K562 (cell line): Measurements from ENCODE around the gene ZNF564. TPM values are rescaled to one million over a fixed set of nuclear protein-coding genes. Genes with fewer than 3 reads are reported as not detected.

Experiments
- EP300 ChIP-seq: IDR thresholded peaks from 2 replicates; pipeline ENCODE4 v1.6.1; 2012; ENCODE audit warnings: low read length, improper control_type of control experiment
- HIVEP1 ChIP-seq: fragments of 250-450 bp; sonication (Bioruptor Pico); IDR thresholded peaks from 2 replicates; pipeline ENCODE4 v1.4.0; 2020; ENCODE audit warnings: mild to moderate bottlenecking
- MTF1 ChIP-seq: fragments of 250-450 bp; sonication (Bioruptor Pico); IDR thresholded peaks from 2 replicates; pipeline ENCODE4 v1.9.0; 2021; ENCODE audit warnings: moderate library complexity, mild to moderate bottlenecking, inconsistent platforms, borderline replicate concordance
- RAD21 ChIP-seq, 2 experiments: fragments of 250-450 bp in 1 of 2; fragments of 450-650 bp in 1 of 2; sonication (Bioruptor Pico) in 1 of 2; formaldehyde crosslinking in 1 of 2; IDR thresholded peaks in 1 of 2; conservative IDR thresholded peaks in 1 of 2; 2 replicates each; pipeline versions ENCODE4 v1.4.0 to v1.8.0; 2020 to 2022; ENCODE audit warnings: mild to moderate bottlenecking in 2 of 2, moderate library complexity in 1 of 2
- RCOR1 ChIP-seq, 2 experiments: IDR thresholded peaks; 2 replicates each; pipeline ENCODE4 v1.6.1; 2012; ENCODE audit warnings: low read depth in 2 of 2, low read length in 2 of 2, borderline replicate concordance in 1 of 2, improper control_type of control experiment in 1 of 2
- SIRT6 ChIP-seq: IDR thresholded peaks from one replicate; pipeline ENCODE4 v1.6.1; 2012; ENCODE audit warnings: low read depth, mild to moderate bottlenecking, control low read depth, inconsistent platforms, low read length, moderate library complexity
- TBP ChIP-seq: optimal IDR thresholded peaks from 2 replicates; pipeline ENCODE3; 2011; ENCODE audit warnings: low read depth, low read length, improper control_type of control experiment
- THRAP3 ChIP-seq: fragments of 450-650 bp; IDR thresholded peaks from 2 replicates; pipeline ENCODE4 v1.6.1; 2016; ENCODE audit warnings: mild to moderate bottlenecking, inconsistent platforms, borderline replicate concordance
- TRIM24 ChIP-seq, 2 experiments: fragments of 450-650 bp; IDR thresholded peaks; 2 replicates each; pipeline ENCODE4 v1.6.1; 2016
- polyA plus RNA-seq, 8 experiments: library from polyadenylated mRNA; depleted of rRNA in 4 of 8; stranded (reverse) in 5 of 8; unstranded in 3 of 8; fragments of >200 nt; fragmentation: Nextera tagmentation in 2 of 8; fragmentation: Illumina TruSeq in 1 of 8; extraction: Ambion mirVana in 2 of 8; extraction: Trizol in 1 of 8; gene quantifications; 2 replicates each; pipeline versions ENCODE4 v1.2.1 to v1.2.3, GENCODE V29; 2011 to 2014; ENCODE audit warnings: inconsistent platforms in 1 of 8, missing spikeins in 1 of 8
- total RNA-seq, 7 experiments: library from RNA; depleted of rRNA in 6 of 7; stranded (reverse); fragments of >200 nt in 6 of 7; fragmentation: Illumina TruSeq in 2 of 7; extraction: Trizol in 2 of 7; gene quantifications; 2 replicates each; pipeline versions ENCODE4 v1.2.1 to v1.2.3, GENCODE V29; 2011 to 2021; ENCODE audit warnings: low replicate concordance in 1 of 7
- TF ChIP-seq, protein P1 (sequence below), 3 experiments: IDR thresholded peaks in 2 of 3; conservative IDR thresholded peaks in 1 of 3; 2 replicates each; pipeline ENCODE4 v1.5.1; 2011 to 2012; ENCODE audit warnings: low read length in 3 of 3, mild to moderate bottlenecking in 3 of 3, control low read depth in 2 of 3, improper control_type of control experiment in 1 of 3, inconsistent platforms in 1 of 3, low read depth in 1 of 3, mixed read lengths in 1 of 3, moderate library complexity in 1 of 3; ENCODE audit not compliant: insufficient read depth in 2 of 3
- TF ChIP-seq, protein P2 (sequence below): fragments of 250-450 bp; sonication (Bioruptor Pico); IDR thresholded peaks from 2 replicates; pipeline ENCODE4 v1.4.0; 2020; ENCODE audit warnings: mild to moderate bottlenecking, moderate library complexity, borderline replicate concordance
- TF ChIP-seq, protein P3 (sequence below): fragments of 250-450 bp; sonication (Bioruptor Pico); IDR thresholded peaks from 2 replicates; pipeline ENCODE4 v1.4.0; 2020; ENCODE audit warnings: mild to moderate bottlenecking, moderate library complexity

ZNF564 gene
- total and polyA plus RNA-seq, 9 of the 15 experiments (the other 6 are each of a cell fraction or from before 2014, with no cell fraction given) = 1.4 to 8.1 (median 5.6) TPM

DNA sequence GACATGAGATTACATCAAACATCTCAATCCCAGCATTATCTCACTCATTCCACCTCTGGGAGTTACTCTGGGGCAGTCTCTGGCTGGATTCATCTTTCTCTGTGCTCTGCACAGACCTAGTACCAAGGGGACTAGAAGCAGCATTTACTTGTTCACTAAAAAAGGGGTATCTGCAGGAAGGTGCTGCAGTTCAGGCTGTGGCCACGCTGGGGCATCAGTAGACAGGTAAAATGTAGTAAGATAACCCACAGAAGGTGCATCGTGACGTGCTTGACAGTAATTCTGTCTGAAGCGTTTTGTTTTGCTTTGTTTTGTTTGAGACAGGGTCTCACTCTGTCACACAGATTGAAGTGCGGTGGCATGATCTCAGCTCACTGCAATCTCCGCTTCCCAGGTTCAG, 29.3 kb downstream of the ZNF564 start (continued):
- TF ChIP-seq HIVEP1 (CRISPR knock-in tag) = no peak
- TF ChIP-seq RAD21 (CRISPR knock-in tag; conservative IDR thresholded peaks at IDR 0.05 in 1 of 2, IDR thresholded peaks at IDR 0.05 in 1 of 2) = peak in 1 of 2 experiments; percentile 70; a peak in 2 of 4 replicates
- TF ChIP-seq TRIM24 (IDR thresholded peaks at IDR 0.05) = 0 out of 4 replicates have a peak, but pooled peaks of 1 of the 2 experiments have one; percentile 18
- TF ChIP-seq EP300 = no peak
- TF ChIP-seq, protein P1, sequence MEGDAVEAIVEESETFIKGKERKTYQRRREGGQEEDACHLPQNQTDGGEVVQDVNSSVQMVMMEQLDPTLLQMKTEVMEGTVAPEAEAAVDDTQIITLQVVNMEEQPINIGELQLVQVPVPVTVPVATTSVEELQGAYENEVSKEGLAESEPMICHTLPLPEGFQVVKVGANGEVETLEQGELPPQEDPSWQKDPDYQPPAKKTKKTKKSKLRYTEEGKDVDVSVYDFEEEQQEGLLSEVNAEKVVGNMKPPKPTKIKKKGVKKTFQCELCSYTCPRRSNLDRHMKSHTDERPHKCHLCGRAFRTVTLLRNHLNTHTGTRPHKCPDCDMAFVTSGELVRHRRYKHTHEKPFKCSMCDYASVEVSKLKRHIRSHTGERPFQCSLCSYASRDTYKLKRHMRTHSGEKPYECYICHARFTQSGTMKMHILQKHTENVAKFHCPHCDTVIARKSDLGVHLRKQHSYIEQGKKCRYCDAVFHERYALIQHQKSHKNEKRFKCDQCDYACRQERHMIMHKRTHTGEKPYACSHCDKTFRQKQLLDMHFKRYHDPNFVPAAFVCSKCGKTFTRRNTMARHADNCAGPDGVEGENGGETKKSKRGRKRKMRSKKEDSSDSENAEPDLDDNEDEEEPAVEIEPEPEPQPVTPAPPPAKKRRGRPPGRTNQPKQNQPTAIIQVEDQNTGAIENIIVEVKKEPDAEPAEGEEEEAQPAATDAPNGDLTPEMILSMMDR (IDR thresholded peaks at IDR 0.05 in 2 of 3, conservative IDR thresholded peaks at IDR 0.05 in 1 of 3; ENCODE audit: insufficient read depth in 2 of 3, low read depth in 1 of 3, low read length in 3 of 3) = peak; percentile 42 to 73 (median 65)
- TF ChIP-seq, protein P2, sequence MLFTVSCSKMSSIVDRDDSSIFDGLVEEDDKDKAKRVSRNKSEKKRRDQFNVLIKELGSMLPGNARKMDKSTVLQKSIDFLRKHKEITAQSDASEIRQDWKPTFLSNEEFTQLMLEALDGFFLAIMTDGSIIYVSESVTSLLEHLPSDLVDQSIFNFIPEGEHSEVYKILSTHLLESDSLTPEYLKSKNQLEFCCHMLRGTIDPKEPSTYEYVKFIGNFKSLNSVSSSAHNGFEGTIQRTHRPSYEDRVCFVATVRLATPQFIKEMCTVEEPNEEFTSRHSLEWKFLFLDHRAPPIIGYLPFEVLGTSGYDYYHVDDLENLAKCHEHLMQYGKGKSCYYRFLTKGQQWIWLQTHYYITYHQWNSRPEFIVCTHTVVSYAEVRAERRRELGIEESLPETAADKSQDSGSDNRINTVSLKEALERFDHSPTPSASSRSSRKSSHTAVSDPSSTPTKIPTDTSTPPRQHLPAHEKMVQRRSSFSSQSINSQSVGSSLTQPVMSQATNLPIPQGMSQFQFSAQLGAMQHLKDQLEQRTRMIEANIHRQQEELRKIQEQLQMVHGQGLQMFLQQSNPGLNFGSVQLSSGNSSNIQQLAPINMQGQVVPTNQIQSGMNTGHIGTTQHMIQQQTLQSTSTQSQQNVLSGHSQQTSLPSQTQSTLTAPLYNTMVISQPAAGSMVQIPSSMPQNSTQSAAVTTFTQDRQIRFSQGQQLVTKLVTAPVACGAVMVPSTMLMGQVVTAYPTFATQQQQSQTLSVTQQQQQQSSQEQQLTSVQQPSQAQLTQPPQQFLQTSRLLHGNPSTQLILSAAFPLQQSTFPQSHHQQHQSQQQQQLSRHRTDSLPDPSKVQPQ = no peak
- no peak for TF ChIP-seq SIRT6
- TF ChIP-seq THRAP3 = no peak
- TF ChIP-seq RCOR1 (IDR thresholded peaks at IDR 0.05; ENCODE audit: borderline replicate concordance in 1 of 2, low read depth in 2 of 2, low read length in 2 of 2) = no peak
- TF ChIP-seq, protein P3, sequence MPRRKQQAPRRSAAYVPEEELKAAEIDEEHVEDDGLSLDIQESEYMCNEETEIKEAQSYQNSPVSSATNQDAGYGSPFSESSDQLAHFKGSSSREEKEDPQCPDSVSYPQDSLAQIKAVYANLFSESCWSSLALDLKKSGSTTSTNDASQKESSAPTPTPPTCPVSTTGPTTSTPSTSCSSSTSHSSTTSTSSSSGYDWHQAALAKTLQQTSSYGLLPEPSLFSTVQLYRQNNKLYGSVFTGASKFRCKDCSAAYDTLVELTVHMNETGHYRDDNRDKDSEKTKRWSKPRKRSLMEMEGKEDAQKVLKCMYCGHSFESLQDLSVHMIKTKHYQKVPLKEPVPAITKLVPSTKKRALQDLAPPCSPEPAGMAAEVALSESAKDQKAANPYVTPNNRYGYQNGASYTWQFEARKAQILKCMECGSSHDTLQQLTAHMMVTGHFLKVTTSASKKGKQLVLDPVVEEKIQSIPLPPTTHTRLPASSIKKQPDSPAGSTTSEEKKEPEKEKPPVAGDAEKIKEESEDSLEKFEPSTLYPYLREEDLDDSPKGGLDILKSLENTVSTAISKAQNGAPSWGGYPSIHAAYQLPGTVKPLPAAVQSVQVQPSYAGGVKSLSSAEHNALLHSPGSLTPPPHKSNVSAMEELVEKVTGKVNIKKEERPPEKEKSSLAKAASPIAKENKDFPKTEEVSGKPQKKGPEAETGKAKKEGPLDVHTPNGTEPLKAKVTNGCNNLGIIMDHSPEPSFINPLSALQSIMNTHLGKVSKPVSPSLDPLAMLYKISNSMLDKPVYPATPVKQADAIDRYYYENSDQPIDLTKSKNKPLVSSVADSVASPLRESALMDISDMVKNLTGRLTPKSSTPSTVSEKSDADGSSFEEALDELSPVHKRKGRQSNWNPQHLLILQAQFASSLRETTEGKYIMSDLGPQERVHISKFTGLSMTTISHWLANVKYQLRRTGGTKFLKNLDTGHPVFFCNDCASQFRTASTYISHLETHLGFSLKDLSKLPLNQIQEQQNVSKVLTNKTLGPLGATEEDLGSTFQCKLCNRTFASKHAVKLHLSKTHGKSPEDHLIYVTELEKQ = no peak
- no peak for TF ChIP-seq MTF1 (CRISPR knock-in tag)
- no peak for TF ChIP-seq TBP
